Measurements from ENCODE around the gene KRT14.
"Not testable (repeated sequence)": the region's sequence is repeated elsewhere in the genome, so short reads cannot be mapped to it uniquely, and the experiment has no call there.

KRT14 gene

DNA sequence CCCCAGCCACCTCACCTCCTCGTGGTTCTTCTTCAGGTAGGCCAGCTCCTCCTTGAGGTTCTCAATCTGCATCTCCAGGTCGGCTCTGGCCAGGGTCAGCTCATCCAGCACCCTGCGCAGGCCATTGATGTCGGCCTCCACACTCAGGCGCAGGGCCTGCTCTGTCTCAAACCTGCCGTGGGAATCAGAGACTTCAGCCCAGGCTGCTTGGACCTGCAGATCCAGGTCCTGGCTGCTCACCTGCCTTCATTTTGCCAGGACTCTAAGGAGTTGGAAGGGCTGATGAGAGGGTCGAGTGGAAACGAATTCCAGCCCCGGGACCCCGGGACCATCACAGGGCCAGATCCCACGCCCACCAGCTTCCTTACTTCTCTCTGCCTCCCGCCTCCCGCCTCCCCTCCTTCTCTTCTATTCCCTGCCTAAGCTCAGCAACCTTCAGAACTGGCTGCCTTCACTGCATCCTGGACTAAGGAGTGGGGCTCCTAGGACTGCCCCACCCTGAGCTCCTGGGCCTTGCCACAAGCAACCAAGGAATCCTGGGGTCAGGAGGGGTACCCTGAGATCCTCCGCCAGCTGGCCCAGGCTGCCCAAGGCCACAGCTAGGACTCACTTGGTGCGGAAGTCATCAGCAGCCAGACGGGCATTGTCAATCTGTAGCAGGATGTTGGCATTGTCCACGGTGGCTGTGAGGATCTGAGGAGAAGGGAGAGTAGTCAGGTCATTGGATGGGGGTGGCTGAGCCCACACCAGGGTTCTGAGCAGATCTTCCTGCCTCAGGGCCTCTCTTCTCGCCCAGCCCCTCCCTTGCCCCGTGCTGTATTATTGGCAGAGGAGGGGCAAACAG is 35.9 kb upstream of the KRT14 start:
- not testable (repeated sequence) for DNase-seq

DNA sequence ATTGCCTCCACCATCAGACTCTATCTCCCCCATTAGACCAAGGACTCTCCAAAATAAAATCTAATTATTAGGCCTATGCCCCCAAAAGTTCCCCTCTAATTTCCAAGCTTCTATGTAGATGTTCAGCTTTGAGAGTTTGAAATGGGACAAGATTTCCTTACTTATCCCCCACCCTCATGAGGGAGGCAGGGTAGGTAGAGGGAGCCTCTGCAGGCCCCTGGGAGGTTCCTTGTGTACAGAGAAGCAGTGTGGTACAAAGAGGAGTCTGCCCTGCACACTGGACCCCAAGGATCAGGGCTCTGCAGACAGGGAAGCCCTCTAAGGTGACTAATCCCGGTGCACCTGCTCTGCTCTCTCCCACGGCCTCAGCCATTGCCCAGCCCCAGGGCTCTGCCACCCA is 35.2 kb upstream of the KRT14 start:
- no peak for DNase-seq

DNA sequence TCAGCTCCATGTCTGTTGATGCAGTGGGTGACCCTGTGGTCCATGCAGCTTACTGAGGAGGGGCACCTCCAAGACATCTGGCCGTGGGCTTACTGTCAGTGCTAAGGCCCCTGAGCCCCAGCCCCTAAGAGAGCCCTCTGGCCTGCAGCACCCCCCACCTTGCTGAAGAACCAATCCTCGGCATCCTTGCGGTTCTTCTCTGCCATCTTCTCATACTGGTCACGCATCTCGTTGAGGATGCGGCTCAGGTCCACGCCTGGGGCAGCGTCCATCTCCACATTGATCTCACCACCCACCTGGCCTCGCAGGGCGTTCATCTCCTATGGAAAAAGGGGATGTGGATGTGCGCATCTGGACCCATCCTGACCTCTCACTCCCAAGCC is 34.7 kb upstream of the KRT14 start:
- DNase-seq = not testable (repeated sequence)

DNA sequence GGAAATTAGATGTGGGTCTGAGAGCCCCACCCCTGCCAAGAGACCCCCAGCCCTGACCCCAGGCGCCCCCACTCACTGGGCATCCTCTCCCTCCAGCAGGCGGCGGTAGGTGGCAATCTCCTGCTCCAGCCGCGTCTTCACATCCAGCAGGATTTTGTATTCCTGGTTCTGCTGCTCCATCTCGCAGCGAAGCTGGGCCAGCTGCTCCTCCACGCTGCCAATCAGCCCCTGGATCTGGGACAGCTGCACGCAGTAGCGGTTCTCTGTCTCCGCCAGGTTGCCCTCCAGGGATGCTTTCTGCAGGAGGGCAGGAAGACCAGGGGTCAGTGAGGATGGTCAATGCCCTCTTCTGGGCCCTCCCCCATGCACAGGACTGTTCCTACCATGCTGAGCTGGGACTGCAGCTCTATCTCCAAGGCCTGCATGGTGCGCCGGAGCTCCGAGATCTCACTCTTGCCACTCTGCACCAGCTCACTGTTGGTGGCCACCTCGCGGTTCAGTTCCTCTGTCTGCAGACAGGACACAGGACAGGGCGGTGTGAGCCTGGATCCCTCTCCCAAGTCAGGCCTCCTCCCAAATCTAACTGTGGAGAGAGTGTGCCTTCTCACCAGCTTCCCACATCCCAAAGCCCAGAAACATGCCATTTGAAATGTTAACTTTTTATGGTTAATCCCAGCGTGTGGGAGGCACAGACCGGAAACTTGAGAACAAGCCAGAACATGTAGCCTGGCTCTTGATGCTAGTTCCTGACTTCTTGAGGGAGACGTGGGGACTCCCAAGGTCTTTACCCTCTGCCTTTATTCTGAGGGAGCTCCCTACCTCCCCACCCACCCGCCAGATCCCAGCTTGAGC is 34.1 kb upstream of the KRT14 start:
- DNase-seq = no peak

DNA sequence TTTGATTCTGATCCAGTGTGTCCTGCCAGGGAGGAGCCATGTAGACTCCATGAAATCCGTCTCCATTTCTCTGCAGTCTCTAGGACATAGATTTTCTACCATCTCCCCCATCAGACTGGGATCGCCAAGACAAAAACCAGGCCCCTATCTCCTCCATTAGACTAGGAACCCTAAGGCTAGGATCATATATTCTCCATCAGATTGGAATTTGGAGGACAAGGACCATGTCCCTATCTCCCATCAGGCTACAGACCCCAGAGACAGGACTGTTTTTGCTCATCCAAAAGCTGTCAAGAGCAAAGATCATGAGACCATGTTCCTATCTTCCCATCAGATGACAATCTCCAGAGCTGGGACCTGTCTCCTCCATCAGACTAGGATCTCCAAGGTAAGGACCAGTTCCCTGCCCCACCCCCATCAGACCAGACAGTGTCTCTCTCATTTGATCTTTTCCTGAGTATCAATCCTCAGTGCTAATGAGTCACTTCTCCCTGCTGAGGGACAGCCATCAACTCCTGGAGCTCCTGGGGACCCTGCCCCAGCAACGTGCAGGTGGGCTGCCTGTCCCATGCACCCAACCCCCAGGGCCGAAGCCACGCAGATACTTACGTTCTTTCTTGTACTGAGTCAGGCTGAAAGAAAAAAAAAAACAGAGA is 33.4 kb upstream of the KRT14 start:
- DNase-seq = not testable (repeated sequence)

DNA sequence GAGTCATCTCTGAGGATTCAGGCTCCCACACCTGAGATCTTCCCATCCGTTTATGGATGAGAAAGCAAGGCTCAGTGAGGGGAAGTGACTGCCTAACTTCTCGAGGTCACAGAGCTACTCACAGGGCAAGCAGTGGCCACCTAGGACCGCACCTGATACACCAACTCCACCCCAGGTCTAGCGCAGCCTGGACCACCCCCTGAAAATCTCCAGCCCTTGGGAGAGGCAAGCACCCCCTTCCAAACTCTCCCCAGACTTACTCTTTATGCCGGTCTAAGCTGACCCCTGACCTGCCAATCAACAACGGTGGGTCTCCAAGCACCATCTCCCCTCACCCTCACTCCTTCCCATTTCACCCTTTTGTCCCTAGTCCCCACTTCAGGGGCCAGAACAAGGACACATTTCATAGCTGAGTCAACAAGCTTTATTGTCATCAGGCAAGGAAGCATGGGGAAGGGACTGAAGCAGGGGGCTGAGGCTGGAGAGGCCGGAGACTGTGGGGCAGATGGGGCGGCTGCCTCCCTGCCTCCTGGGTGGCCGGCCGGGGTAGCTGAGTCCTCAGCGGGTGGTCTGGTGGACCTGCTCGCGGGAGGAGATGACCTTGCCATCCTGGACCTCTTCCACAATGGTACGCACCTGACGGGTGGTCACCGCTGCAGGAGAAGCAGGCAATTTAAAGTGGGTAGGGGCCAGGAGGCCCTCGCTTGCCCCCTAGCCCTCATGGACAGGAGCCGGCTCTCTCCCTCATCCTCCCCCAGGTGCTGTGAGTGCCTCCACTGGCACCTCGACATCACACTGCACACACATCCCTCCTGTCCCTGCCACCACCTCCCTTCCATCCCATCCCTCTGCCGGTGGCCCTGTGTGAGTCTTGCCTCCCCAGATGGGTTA is 32.6 kb upstream of the KRT14 start:
- no peak for DNase-seq

DNA sequence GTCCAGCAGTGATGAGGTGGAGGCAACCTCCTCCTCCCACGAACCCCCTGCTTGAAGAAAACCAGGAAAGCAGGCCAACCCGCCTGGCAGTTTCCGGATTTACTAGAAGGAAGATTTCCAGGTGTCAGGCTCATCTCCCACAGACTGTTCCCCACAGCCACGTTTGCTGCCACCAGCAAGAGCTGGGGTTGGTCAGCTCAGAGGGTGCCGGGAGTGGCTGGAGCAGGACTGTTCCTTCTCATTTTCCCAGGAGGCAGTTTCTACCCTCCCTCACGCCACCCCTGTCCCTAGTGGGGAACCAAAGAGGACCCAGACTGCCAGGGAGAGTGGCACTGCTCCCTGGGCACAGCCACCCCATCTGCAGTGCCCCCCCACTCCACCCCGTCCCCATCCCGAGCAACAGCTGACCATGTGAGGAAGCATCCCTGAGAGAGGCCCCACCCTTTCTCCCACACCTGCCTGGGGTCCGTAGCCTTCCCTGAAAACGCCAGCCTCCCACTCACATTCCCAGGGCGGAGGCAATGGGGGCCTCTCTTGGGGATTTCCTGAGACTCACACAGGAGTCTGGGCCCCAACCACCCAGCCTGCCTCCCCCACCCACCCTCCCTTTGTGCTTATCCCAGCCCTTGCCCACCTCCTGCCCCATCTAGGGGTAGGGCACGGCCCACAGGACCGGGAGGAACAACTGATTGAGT is 31.8 kb upstream of the KRT14 start:
- no peak for DNase-seq

DNA sequence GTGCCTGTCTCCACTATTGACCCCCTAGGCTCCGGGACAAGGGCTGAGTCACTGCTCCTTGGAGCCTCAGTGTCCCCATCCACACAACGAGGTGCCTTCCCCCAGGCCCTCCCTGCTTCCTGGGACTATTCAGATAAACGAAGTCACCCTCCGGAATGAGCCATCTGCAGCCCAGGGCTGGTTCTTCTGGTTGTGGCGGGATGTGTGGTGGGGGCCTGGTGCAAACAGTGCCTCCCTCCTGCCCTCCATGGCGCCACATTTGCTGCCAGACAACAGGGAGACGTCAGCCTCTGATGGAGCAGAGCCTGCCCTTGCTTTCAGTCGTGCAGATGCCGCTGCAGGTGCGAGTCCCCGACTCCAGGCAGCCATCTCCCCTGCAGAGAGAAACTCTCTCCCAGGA is 31.0 kb upstream of the KRT14 start:
- DNase-seq = no peak

DNA sequence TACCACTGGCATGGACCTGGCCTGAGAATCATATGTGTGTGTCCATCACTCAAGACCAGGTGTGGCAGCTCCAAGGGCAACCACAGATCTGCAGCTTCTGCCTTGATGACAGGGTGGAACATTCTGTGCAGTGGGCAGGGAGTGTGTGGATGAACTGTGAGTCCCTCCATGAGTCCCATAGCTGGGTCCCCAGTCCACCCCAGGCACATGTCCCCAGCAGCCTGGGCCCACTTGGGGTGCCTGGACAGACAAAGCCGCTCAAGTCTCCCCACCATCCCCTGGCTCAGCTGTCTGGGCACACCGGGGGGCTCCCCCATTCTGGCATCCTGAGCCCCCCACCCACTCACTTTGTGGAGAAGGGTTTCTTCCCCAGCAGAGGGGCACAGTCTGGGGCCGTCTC is 30.4 kb upstream of the KRT14 start:
- DNase-seq = no peak

DNA sequence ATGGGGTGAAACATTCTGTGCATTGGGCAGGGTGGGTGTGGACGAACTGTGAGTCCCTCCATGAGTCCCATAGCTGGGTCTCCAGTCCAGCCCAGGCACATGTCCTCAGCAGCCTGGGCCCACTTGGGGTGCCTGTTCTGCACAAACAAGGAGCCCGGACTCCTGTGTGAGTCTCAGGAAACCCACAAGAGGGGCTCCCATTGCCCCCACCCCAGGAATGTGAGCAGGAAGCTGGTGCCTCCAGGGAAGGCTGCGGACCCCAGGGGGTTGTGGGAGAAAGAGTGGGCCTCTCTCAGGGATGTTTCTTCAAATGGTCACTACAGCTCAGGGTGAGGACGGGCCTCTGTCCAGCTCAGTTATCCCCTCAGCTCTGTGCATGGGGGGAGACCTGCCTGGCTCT is 29.8 kb upstream of the KRT14 start:
- DNase-seq = not testable (repeated sequence)

DNA sequence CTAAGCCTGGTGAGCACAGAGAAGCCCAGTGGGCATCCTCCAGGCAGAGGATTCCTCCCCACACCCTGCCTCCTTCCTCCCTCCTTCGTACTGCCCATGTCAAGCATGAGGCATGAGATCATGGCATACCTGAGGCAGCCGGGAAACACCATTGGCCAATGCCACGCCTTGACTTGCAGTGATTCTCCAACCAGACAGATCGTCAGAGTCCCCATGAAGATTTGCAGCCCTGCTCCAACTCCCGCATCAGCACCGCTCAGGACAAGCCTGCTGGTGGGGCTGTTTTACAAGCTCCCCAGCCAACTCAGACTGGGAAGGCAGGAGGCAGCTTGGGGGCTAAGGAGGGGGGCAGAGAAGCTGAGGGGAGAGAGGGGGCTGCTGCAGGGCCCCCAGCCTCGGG is 28.8 kb upstream of the KRT14 start:
- no peak for DNase-seq

DNA sequence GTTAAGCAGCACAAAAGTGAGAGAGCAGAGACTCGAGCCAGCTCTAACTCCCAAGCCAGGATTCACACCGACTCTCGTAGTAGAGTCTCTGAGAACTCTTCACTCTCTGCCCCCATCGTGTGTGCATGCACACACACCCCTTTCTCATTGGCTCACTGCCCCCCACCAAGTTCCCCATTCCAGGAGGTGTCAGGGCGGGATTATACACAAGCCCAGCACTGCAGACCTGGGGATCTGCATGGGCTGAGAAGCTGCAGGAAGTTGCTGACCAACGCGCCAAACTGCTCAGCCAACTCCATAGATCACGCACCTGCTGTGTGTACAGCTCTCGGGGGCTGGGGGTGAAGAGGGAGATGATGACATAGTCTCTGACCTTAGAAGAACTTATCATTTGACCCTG is 28.1 kb upstream of the KRT14 start:
- not testable (repeated sequence) for DNase-seq

DNA sequence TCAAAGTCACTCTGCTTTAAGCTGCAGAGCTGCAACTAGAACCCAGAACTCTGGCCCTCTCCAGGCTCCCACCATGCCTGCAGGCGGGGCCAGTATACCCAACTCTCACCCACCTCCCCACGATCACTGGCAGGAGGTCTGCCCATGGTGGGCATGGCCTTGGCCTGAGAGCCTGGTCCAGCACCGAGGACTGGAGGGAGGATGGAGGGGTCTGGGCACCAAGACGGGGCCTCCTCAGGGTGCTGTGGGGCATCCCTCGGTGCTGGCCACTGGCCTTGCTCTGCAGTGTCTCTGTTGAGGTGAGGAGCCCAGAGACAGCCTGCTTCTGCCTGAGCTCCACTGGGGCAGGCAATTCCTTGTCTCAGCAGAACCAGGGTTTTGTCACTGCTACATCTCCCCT is 27.4 kb upstream of the KRT14 start:
- DNase-seq = no peak

DNA sequence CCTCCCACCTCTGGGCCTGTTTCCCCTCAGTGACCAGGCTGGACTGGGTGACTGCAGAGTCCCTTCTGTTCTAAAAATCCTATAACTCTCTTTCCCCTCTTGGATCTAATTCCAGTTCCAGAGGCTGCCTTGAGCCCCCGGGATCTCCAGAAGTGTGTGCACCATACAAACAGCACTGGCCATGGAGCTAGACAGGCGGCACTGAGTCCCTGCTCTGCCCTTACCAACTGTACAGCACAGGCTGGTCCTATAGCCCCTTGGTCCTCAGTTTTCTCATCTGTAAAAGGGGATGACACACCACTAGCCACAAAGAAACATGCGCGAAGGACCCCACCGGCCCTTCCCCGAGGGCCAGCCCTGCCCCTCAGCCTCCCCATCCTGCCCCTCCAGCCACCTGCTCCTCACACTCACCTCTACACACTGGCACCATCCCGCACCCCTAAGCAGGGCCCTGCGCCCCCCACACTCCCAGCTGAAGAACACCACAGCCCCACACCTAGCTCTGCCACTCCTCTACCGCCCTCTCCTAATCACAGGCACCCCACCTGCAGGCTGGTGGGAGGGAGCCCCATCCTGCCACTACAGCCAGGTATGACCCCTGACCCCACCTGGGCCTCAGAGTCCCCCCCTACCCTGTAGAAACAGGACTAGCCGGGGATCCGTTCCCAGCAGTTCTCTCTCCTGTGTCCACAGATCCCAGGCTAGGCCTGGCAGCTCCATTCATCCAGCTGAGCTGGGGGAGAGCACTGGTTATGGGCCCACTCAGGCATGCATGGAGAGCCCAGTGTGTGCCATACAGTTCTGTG is 26.8 kb upstream of the KRT14 start:
- DNase-seq = no peak

DNA sequence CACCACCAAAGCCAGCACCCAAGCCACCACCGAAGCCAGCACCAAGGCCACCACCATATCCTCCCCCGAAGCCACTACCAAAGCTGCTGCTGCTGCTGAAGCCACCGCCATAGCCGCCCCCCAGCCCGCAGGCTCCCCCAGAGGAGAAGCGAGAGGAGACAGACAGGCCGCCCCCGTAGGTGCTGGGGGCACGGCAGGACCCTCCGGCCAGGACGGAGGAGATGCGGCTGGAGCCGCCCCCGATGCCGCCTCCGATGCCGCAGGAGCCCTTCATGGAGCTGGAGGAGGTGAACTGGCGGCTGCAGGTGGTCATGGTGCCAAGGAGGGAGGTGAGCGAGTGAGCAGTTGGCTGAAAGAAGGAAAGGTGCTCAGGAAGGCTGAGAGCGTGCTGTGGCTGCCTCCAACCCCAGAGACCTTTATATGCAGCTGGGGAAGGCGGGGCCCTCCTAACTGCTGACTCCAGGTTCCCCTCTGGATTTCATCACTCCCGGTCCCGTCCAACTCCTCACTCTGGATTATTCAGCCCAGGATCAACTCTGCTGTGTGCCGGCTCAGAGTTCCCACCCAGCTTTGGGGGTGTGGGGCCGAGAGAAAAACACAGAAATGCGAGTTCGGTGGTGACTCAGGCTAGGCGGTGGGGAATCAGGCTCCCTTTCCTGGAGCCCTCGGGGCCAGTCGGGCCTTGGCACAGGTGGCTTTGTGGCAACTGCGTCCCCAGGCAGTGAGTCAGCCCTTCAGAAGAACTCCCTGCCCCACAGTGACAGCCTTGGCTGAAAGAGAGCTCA is 25.9 kb upstream of the KRT14 start, which contains the start of gene KRT16:
KRT16 (minus strand) TSS at position 392 of the 785 bp plus-strand sequence; CDS start at position 313, 79 bp downstream.
- not testable (repeated sequence) for DNase-seq

DNA sequence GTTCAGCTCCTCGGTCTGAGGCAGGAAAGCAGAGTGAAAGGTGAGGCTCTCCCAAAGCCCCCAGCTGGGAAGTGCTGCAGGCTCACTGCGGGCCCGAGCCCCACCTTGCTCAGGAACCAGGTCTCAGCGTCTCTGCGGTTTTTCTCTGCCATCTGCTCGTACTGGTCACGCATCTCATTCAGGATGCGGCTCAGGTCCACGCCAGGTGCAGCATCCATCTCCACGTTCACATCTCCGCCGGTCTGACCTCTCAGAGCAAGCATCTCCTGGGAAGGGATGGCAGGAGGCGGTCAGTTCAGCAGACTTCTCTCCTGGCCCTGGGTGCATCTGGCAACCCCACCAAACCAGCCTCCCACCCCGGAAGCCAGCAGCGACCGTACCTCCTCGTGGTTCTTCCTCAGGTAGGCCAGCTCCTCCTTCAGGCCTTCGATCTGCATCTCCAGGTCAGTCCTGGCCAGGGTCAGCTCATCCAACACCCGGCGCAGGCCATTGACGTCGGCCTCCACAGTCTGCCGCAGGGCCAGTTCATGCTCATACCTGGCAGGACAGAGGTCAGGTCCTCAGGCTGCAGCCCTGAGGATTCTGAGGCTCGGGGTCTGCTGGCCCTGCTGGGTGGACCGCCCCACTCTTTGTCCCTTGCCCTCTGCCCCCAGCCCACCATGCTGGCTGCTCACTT is 24.4 kb upstream of the KRT14 start:
- DNase-seq = no peak

DNA sequence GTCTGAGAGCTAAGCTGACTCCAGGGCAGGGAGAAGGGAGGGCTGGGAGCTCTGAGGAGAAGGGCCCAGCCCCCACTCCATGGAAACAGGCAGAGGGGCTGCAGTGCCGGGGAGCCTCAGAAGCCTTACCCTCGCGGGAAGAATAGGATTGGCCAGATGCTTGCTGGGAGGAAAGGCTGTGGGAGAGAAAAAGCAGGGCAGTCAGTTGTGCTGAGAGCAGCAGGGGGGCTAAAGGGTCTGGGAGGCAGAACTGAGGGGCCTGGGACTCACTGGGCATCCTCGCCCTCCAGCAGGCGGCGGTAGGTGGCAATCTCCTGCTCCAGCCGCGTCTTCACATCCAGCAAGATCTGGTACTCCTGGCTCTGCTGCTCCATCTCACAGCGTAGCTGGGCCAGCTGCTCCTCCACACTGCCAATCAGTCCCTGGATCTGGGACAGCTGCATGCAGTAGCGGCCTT is 23.4 kb upstream of the KRT14 start:
- not testable (repeated sequence) for DNase-seq

DNA sequence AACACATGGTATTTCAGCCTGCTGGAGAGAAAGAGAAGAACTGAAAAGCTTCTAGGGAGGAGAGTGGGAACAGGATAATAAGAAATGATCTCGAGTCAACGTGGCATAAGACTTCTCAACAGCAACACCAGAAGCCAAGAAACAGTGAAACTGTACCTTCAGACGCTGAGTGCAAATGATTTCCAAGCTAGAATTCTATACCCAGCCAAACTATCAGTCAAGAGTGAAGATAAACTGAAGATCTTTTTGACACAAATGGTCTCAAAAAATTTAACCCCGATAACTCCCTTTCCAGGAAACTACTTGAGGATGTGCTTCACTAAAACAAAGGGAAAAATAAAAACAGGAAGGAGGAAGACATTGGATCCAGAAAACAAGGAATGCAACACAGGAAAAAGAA is 20.2 kb upstream of the KRT14 start:
- not testable (repeated sequence) for DNase-seq

DNA sequence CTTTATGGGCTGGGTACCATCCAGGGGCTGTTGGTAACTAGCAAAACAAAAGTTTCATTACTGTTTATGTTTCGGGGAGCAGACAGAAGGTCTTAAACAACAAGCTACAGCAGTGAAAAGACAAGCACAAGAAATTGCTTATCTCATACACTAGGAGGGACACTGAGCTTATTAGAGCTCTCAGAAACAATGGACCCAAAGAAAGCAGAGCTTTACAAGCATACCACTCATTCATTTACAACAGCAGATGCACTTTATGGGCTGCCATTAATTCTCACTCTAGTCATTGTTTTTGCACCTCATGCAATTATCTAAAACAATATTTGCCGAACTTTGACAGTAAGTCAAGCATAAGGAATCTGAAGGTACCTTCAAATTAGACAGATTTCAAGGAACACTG is 15.8 kb upstream of the KRT14 start:
- DNase-seq = no peak
